Panc1 (cell line): ENCODE measurements around the gene SYT8.

Experiments used
- POLR2AphosphoS5 ChIP-seq: IDR thresholded peaks from 2 replicates; pipeline ENCODE4 v1.6.1; 2012; ENCODE audit warnings: mild to moderate bottlenecking, low read depth, low read length, moderate library complexity
- TCF7L2 ChIP-seq: IDR thresholded peaks from 2 replicates; pipeline ENCODE4 v1.6.1; 2011; ENCODE audit warnings: mild to moderate bottlenecking, low read depth, low read length, inconsistent platforms
- TF ChIP-seq, protein P1 (sequence below): fragments of 450-650 bp; IDR thresholded peaks from 2 replicates; pipeline ENCODE4 v1.5.1; 2017; ENCODE audit warnings: mild to moderate bottlenecking

DNA sequence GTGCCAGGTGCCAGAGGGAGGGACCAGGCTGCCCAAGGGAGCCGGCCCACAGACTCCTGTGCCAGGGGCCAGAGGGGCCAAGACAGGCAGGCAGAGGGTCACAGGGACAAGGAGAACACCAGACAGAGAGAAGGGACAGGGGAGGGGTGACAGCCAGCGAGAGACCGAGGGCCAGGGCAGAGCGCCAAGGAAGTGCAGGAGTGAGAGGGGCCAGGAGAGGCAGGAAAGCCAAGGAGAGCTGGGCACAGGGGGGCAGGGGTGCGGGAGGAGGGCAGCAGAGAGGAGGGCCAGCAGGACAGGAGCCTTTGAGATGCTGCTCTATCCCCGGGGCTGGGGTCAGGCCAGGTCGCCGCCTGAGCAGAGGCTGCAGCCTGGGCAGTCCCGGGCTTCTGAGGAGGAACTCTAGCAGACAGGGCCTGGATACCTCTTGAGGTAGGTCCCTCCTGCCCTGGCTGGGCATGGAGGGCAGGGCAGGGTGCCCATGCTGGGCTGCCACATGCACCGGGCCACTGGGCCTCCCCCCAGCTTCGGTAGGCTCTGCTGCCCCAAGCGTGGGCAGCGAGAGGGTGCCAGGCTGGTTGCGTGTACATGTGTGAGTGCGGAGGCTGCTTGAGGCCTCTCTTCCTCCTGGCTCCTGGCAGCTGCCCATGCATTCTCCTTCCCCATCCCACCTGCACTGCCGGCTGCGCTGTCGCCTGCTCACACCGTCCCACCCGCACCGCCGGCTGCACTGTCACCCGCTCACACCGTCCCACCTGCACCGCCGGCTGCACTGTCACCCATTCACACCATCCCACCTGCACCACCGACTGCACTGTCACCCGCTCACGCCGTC is 30.3 kb downstream of the SYT8 start:
- TF ChIP-seq, protein P1, sequence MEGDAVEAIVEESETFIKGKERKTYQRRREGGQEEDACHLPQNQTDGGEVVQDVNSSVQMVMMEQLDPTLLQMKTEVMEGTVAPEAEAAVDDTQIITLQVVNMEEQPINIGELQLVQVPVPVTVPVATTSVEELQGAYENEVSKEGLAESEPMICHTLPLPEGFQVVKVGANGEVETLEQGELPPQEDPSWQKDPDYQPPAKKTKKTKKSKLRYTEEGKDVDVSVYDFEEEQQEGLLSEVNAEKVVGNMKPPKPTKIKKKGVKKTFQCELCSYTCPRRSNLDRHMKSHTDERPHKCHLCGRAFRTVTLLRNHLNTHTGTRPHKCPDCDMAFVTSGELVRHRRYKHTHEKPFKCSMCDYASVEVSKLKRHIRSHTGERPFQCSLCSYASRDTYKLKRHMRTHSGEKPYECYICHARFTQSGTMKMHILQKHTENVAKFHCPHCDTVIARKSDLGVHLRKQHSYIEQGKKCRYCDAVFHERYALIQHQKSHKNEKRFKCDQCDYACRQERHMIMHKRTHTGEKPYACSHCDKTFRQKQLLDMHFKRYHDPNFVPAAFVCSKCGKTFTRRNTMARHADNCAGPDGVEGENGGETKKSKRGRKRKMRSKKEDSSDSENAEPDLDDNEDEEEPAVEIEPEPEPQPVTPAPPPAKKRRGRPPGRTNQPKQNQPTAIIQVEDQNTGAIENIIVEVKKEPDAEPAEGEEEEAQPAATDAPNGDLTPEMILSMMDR, result no peak
- TF ChIP-seq POLR2AphosphoS5 (no peak), TCF7L2 (no peak)
